Activated naive CD8-positive, alpha-beta T cell treated with anti-CD3 and anti-CD28 coated beads, Interleukin-2, amount 50 U/mL, for 16 hours (primary cell): ENCODE measurements around the gene CENPS.
"Not testable (repeated sequence)": the region's sequence is repeated elsewhere in the genome, so short reads cannot be mapped to it uniquely, and the experiment has no call there.

ENCODE experiments used
- DNase-seq: peaks from one replicate; pipeline ENCODE4 v3.0.0-alpha.2; 2020; ENCODE audit warnings: low read depth, low spot score

Gene CENPS

GRCh38 chr1:10450836-10451235 is 20.6 kb downstream of the CENPS start:
- DNase-seq, result no peak

- DNase-seq, result no peak
Measured at GRCh38 chr1:10451287-10451686, 21.1 kb downstream of the CENPS start.

GRCh38 chr1:10456048-10456447 is 25.8 kb downstream of the CENPS start:
- DNase-seq, result no peak

- no peak for DNase-seq
Measured at GRCh38 chr1:10456661-10457060, 26.4 kb downstream of the CENPS start.

- not testable (repeated sequence) for DNase-seq
Measured at GRCh38 chr1:10457462-10457861, 27.2 kb downstream of the CENPS start.

- DNase-seq, result no peak
Measured at GRCh38 chr1:10457875-10458274, 27.6 kb downstream of the CENPS start.

GRCh38 chr1:10459184-10459583 is 29.0 kb downstream of the CENPS start:
- DNase-seq, result no peak

GRCh38 chr1:10467078-10467477 is 36.8 kb downstream of the CENPS start:
- DNase-seq, result no peak

GRCh38 chr1:10470043-10470442 is 39.8 kb downstream of the CENPS start:
- no peak for DNase-seq

- DNase-seq, result no peak
Measured at GRCh38 chr1:10471411-10472219, 41.4 kb downstream of the CENPS start.

- peak; percentile 89 for DNase-seq
Measured at GRCh38 chr1:10472220-10473144, 42.2 kb downstream of the CENPS start, which contains the start of gene DFFA. Gene DFFA (minus strand): TSS chr1:10472529. CDS start chr1:10472458, 71 bp downstream.

GRCh38 chr1:10473145-10473765 is 43.0 kb downstream of the CENPS start:
- DNase-seq, result no peak

- not testable (repeated sequence) for DNase-seq
Measured at GRCh38 chr1:10474309-10474612, 44.0 kb downstream of the CENPS start.

- peak; percentile 81 for DNase-seq
Measured at GRCh38 chr1:10474613-10475507, 44.6 kb downstream of the CENPS start, which contains the start of gene PEX14. Gene PEX14 (plus strand): TSS chr1:10474950. CDS start chr1:10474967, 17 bp downstream.

- no peak for DNase-seq
Measured at GRCh38 chr1:10475510-10475909, 45.3 kb downstream of the CENPS start.

GRCh38 chr1:10479296-10479695 is 49.1 kb downstream of the CENPS start:
- no peak for DNase-seq

GRCh38 chr1:10480614-10481013 is 50.4 kb downstream of the CENPS start:
- DNase-seq, result no peak

- DNase-seq, result no peak
Measured at GRCh38 chr1:10484521-10484920, 54.3 kb downstream of the CENPS start.

- DNase-seq, result no peak
Measured at GRCh38 chr1:10489291-10490055, 59.2 kb downstream of the CENPS start.

- no peak for DNase-seq
Measured at GRCh38 chr1:10490286-10490970, 60.2 kb downstream of the CENPS start.
